ENCODE data around the gene TRPC1. TPM values are rescaled to one million over a fixed set of nuclear protein-coding genes. Genes with fewer than 3 reads are reported as not detected.
A peak's percentile ranks its signal among the peaks of the same experiment; 100 is the strongest.

TRPC1 gene
- total RNA-seq, result 19.9 and 32.1 TPM in 2 replicates

DNA sequence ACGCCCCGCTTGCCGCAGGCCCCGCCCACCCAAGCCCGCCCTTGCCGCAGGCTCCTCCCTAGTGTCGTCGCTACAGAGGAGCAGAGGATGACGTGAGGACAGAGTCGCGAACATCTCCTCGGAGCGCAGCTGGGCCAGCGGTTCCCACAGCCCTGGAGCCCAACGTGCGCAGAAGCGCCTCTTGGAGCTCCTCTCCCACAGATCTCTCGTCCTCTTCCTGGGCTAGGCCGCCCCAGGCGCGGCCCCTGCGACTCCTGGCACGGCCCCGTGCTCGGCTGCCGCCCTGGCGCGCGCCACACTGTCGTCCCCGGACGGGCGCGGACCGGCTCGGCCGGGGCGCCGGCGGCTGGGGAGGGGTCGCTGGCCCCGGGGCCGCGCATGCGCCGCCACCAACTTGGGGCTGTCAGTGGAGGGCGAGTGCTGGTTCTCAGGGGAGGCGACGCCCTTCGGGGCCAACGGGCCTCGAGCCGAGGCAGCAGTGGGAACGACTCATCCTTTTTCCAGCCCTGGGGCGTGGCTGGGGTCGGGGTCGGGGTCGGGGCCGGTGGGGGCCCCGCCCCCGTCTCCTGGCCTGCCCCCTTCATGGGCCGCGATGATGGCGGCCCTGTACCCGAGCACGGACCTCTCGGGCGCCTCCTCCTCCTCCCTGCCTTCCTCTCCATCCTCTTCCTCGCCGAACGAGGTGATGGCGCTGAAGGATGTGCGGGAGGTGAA lies at the start of gene TRPC1:
Gene TRPC1, plus strand, starts transcription at position 67 of the 714 bp plus-strand sequence. Its CDS starts 526 bp downstream, at position 593.
- Histone ChIP-seq H3K4me1 (ENCODE audit: insufficient read depth, low read length) (peaks cover 10% of the 10 kb centered on the region), H3K79me2 (ENCODE audit: insufficient read depth, low read length) (peaks cover 14% of the 10 kb centered on the region), H3K9me3 (ENCODE audit: low read depth, low read length) (no peaks in the 10 kb centered on the region), H3K27ac (ENCODE audit: low read depth, low read length) (peak within 1 kb of the TSS; percentile 71), H3K4me3 (ENCODE audit: insufficient read depth, low read length) (peak within 1 kb of the TSS; percentile 91), H4K20me1 (ENCODE audit: insufficient read depth, low read length) (no peaks in the 10 kb centered on the region), H3K27me3 (ENCODE audit: insufficient read depth, low read length) (no peaks in the 10 kb centered on the region), H3K36me3 (ENCODE audit: insufficient read depth, low read length) (no peaks in the 10 kb centered on the region), H2AFZ (ENCODE audit: low read length) (peak within 1 kb of the TSS; percentile 97), H3K4me2 (ENCODE audit: insufficient read depth, low read length) (peak within 1 kb of the TSS; percentile 94)
- DNase-seq (ENCODE audit: insufficient read length, low spot score, missing footprints), result peak; percentile 99
- TF ChIP-seq CTCF (IDR thresholded peaks at IDR 0.05; ENCODE audit: extremely low read depth, low read depth, low read length), result no peak

DNA sequence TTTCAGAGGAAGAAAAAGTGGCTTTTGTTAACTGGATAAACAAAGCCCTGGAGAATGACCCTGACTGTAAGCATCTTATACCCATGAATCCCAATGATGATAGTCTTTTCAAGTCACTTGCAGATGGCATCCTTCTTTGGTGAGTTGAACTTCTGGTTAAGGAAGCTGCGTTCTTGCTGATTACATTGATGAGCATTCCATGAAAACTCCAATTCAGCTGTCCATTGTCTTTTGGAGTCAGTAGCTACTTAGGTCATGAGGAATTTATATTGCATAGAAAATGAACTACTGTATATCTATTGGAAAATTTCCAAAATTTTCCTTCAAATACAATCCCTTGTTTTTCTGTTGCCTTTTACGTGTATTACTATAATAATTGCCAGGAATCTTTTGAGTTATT lies 47.7 kb upstream of the TRPC1 start:
- DNase-seq (ENCODE audit: insufficient read length, low spot score, missing footprints), result no peak
- Histone ChIP-seq H3K79me2 (ENCODE audit: insufficient read depth, low read length) (no peaks in the 10 kb centered on the region), H2AFZ (ENCODE audit: low read length) (no peak overlapping the region), H3K36me3 (ENCODE audit: insufficient read depth, low read length) (no peaks in the 10 kb centered on the region), H3K27me3 (ENCODE audit: insufficient read depth, low read length) (no peaks in the 10 kb centered on the region), H3K9me3 (ENCODE audit: low read depth, low read length) (no peaks in the 10 kb centered on the region), H3K27ac (ENCODE audit: low read depth, low read length) (no peak overlapping the region), H3K4me3 (ENCODE audit: insufficient read depth, low read length) (no peak overlapping the region), H4K20me1 (ENCODE audit: insufficient read depth, low read length) (no peaks in the 10 kb centered on the region), H3K4me2 (ENCODE audit: insufficient read depth, low read length) (no peak overlapping the region), H3K4me1 (ENCODE audit: insufficient read depth, low read length) (no peaks in the 10 kb centered on the region)
- TF ChIP-seq CTCF (IDR thresholded peaks at IDR 0.05; ENCODE audit: extremely low read depth, low read depth, low read length), result no peak

- DNase-seq (ENCODE audit: insufficient read length, low spot score, missing footprints), result no peak
- Histone ChIP-seq H3K9me3 (ENCODE audit: low read depth, low read length) (no peaks in the 10 kb centered on the region), H3K4me2 (ENCODE audit: insufficient read depth, low read length) (no peak overlapping the region), H3K4me3 (ENCODE audit: insufficient read depth, low read length) (no peak overlapping the region), H4K20me1 (ENCODE audit: insufficient read depth, low read length) (no peaks in the 10 kb centered on the region), H3K27ac (ENCODE audit: low read depth, low read length) (no peak overlapping the region), H3K36me3 (ENCODE audit: insufficient read depth, low read length) (no peaks in the 10 kb centered on the region), H3K4me1 (ENCODE audit: insufficient read depth, low read length) (no peaks in the 10 kb centered on the region), H3K27me3 (ENCODE audit: insufficient read depth, low read length) (no peaks in the 10 kb centered on the region), H2AFZ (ENCODE audit: low read length) (no peak overlapping the region), H3K79me2 (ENCODE audit: insufficient read depth, low read length) (no peaks in the 10 kb centered on the region)
- no peak for TF ChIP-seq CTCF (IDR thresholded peaks at IDR 0.05; ENCODE audit: extremely low read depth, low read depth, low read length)
Measured at GRCh38 chr3:142680710-142681109, 43.1 kb upstream of the TRPC1 start.

DNA sequence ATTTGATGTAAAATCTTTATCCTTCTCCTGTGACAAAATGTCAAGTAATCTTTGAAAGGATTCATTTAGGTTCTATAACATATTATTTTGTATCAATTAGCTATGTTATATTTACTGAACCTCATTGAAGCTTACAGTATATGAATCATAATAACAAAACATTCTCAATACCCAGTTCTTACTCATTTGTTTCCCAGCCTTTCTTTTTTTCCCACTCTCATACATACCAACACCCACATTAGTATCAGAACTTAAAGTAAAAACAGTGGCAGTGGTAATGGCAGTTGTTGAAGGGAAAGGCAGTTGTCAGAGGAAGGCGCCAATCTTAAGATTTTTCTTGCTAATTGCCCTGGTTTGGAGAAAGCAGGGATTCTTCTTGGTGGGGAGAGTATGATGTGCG lies 33.2 kb upstream of the TRPC1 start:
- no peak overlapping the region for H3K4me3 ChIP-seq (ENCODE audit: insufficient read depth, low read length)
- no peaks in the 10 kb centered on the region for H3K79me2 ChIP-seq (ENCODE audit: insufficient read depth, low read length)
- no peaks in the 10 kb centered on the region for H3K9me3 ChIP-seq (ENCODE audit: low read depth, low read length)
- no peaks in the 10 kb centered on the region for H3K27me3 ChIP-seq (ENCODE audit: insufficient read depth, low read length)
- H3K4me1 ChIP-seq (ENCODE audit: insufficient read depth, low read length), result no peaks in the 10 kb centered on the region
- no peaks in the 10 kb centered on the region for H3K36me3 ChIP-seq (ENCODE audit: insufficient read depth, low read length)
- H4K20me1 ChIP-seq (ENCODE audit: insufficient read depth, low read length), result no peaks in the 10 kb centered on the region
- DNase-seq (ENCODE audit: insufficient read length, low spot score, missing footprints), result no peak
- no peak overlapping the region for H3K4me2 ChIP-seq (ENCODE audit: insufficient read depth, low read length)
- no peak overlapping the region for H2AFZ ChIP-seq (ENCODE audit: low read length)
- no peak overlapping the region for H3K27ac ChIP-seq (ENCODE audit: low read depth, low read length)
- no peak for TF ChIP-seq CTCF (IDR thresholded peaks at IDR 0.05; ENCODE audit: extremely low read depth, low read depth, low read length)

All from osteoblast (primary cell).